Fibroblast of mammary gland (primary cell): ENCODE measurements around the gene BTBD2.

Source experiments
- DNase-seq: peaks from one replicate; pipeline ENCODE4 v3.0.0-alpha.2; 2010; ENCODE audit warnings: low read depth
- H3K4me3 ChIP-seq: 2 replicates; pipeline ENCODE4 v1.5.1; 2011; ENCODE audit warnings: low read depth, mild to moderate bottlenecking, low read length, moderate library complexity; ENCODE audit not compliant: control insufficient read depth
- CTCF ChIP-seq: conservative IDR thresholded peaks from 2 replicates; pipeline ENCODE4 v1.5.1; 2011; ENCODE audit warnings: low read depth, low read length, inconsistent platforms; ENCODE audit not compliant: control insufficient read depth, insufficient read depth

BTBD2 gene

GRCh38 chr19:2033825-2034159 lies 18.3 kb upstream of the BTBD2 start:
- no peak for TF ChIP-seq CTCF
- no peak for DNase-seq
- no peak overlapping the region for H3K4me3 ChIP-seq

- no peak overlapping the region for H3K4me3 ChIP-seq
- TF ChIP-seq CTCF: no peak
- no peak for DNase-seq
Observed at GRCh38 chr19:2033115-2033824, 17.8 kb upstream of the BTBD2 start.

- no peak overlapping the region for H3K4me3 ChIP-seq
- DNase-seq: peak; percentile 88
Observed at GRCh38 chr19:2032296-2032941, 16.9 kb upstream of the BTBD2 start.

GRCh38 chr19:2027361-2027760 lies 11.8 kb upstream of the BTBD2 start:
- no peak for TF ChIP-seq CTCF
- H3K4me3 ChIP-seq: no peak overlapping the region
- DNase-seq: peak; percentile 96

More at GRCh38 chr19:2032296-2032941, 16.9 kb upstream of the BTBD2 start:
- TF ChIP-seq CTCF: no peak

GRCh38 chr19:2026770-2027169 lies 11.3 kb upstream of the BTBD2 start:
- H3K4me3 ChIP-seq: no peak overlapping the region
- TF ChIP-seq CTCF: no peak
- DNase-seq: no peak

GRCh38 chr19:2022289-2022688 lies 6.8 kb upstream of the BTBD2 start:
- TF ChIP-seq CTCF: no peak
- no peak for DNase-seq
- no peak overlapping the region for H3K4me3 ChIP-seq
